Mesenchymal stem cell (in vitro differentiated cells and primary cell): ENCODE measurements around the gene FXYD5.
A peak's percentile ranks its signal among the peaks of the same experiment; 100 is the strongest.
"Not testable (repeated sequence)": the region's sequence is repeated elsewhere in the genome, so short reads cannot be mapped to it uniquely, and the experiment has no call there.

Source experiments
- DNase-seq: peaks from one replicate; pipeline ENCODE4 v3.0.0-alpha.2; 2013
- H2AFZ ChIP-seq: one replicate; pipeline ENCODE4 v1.6.1; 2013; ENCODE audit warnings: low read depth, mild to moderate bottlenecking, control low read depth, inconsistent platforms, low read length, moderate library complexity
- H2AK5ac ChIP-seq: 2 replicates; pipeline ENCODE4 v1.6.1; 2013; ENCODE audit warnings: low read length, moderate library complexity, mild to moderate bottlenecking, inconsistent platforms; ENCODE audit not compliant: severe bottlenecking
- H2BK120ac ChIP-seq: one replicate; pipeline ENCODE4 v1.6.1; 2013; ENCODE audit warnings: low read depth, mild to moderate bottlenecking, inconsistent platforms, low read length, moderate library complexity
- H2BK12ac ChIP-seq, 2 experiments: one replicate each; pipeline ENCODE4 v1.6.1; 2013; ENCODE audit warnings: inconsistent platforms in 2 of 2, low read length in 2 of 2, mild to moderate bottlenecking in 2 of 2, moderate library complexity in 2 of 2, control low read depth in 1 of 2
- H2BK15ac ChIP-seq: one replicate; pipeline ENCODE4 v1.6.1; 2013; ENCODE audit warnings: mild to moderate bottlenecking, low read depth, inconsistent platforms; ENCODE audit not compliant: poor library complexity, severe bottlenecking
- H2BK5ac ChIP-seq: 2 replicates; pipeline ENCODE4 v1.6.1; 2013; ENCODE audit warnings: low read depth, mild to moderate bottlenecking, low read length, control low read depth, inconsistent platforms; ENCODE audit not compliant: poor library complexity, severe bottlenecking
- H3K14ac ChIP-seq, 2 experiments: one replicate each; pipeline ENCODE4 v1.6.1; 2013; ENCODE audit warnings: inconsistent platforms in 2 of 2, low read length in 2 of 2, control low read depth in 1 of 2, mild to moderate bottlenecking in 1 of 2, moderate library complexity in 1 of 2
- H3K18ac ChIP-seq, 2 experiments: one replicate each; pipeline ENCODE4 v1.6.1; 2013; ENCODE audit warnings: inconsistent platforms in 2 of 2, low read length in 2 of 2, control low read depth in 1 of 2, low read depth in 1 of 2, mild to moderate bottlenecking in 1 of 2
- H3K23ac ChIP-seq, 2 experiments: one replicate each; pipeline ENCODE4 v1.6.1; 2013; ENCODE audit warnings: inconsistent platforms in 2 of 2, low read length in 2 of 2, mild to moderate bottlenecking in 2 of 2, moderate library complexity in 2 of 2, control low read depth in 1 of 2
- H3K27ac ChIP-seq: 2 replicates; pipeline ENCODE4 v1.5.1; 2013; ENCODE audit warnings: mild to moderate bottlenecking, moderate library complexity, low read length, control low read depth, inconsistent platforms; ENCODE audit not compliant: poor library complexity, severe bottlenecking
- H3K27me3 ChIP-seq, 2 experiments: 2 replicates each; pipeline versions ENCODE4 v1.6.1 to v1.7.0; 2013; ENCODE audit warnings: low read length in 2 of 2, mild to moderate bottlenecking in 2 of 2, moderate library complexity in 2 of 2, control low read depth in 1 of 2, inconsistent platforms in 1 of 2; ENCODE audit not compliant: control insufficient read depth in 1 of 2, insufficient read depth in 1 of 2
- H3K36me3 ChIP-seq, 2 experiments: 2 replicates each; pipeline versions ENCODE4 v1.6.1 to v1.7.0; 2013; ENCODE audit warnings: low read length in 2 of 2, control low read depth in 1 of 2, inconsistent platforms in 1 of 2, low read depth in 1 of 2, mild to moderate bottlenecking in 1 of 2; ENCODE audit not compliant: insufficient read depth in 2 of 2, control insufficient read depth in 1 of 2
- H3K4ac ChIP-seq, 2 experiments: one replicate each; pipeline ENCODE4 v1.6.1; 2013; ENCODE audit warnings: inconsistent platforms in 2 of 2, low read length in 2 of 2, mild to moderate bottlenecking in 2 of 2, moderate library complexity in 2 of 2, control low read depth in 1 of 2, low read depth in 1 of 2
- H3K4me1 ChIP-seq: 2 replicates; pipeline ENCODE4 v1.6.1; 2013; ENCODE audit warnings: low read depth, low read length, control low read depth; ENCODE audit not compliant: control insufficient read depth, insufficient read depth
- H3K4me2 ChIP-seq: 2 replicates; pipeline ENCODE4 v1.6.1; 2013; ENCODE audit warnings: low read length, mild to moderate bottlenecking, inconsistent platforms; ENCODE audit not compliant: poor library complexity, severe bottlenecking
- H3K4me3 ChIP-seq, 2 experiments: 2 replicates each; pipeline versions ENCODE4 v1.5.1 to v1.7.0; 2013; ENCODE audit warnings: low read length in 2 of 2, mild to moderate bottlenecking in 2 of 2, control low read depth in 1 of 2, low read depth in 1 of 2; ENCODE audit not compliant: insufficient read depth in 1 of 2
- H3K79me1 ChIP-seq: replicated peaks from 2 replicates; pipeline ENCODE4 v1.6.1; 2013; ENCODE audit warnings: mild to moderate bottlenecking, control low read depth, low read length, inconsistent platforms; ENCODE audit not compliant: poor library complexity, severe bottlenecking
- H3K9ac ChIP-seq: 2 replicates; pipeline ENCODE4 v1.7.0; 2013; ENCODE audit warnings: mild to moderate bottlenecking, low read length, moderate library complexity
- H3K9me3 ChIP-seq: 2 replicates; pipeline ENCODE4 v1.7.0; 2013; ENCODE audit warnings: mild to moderate bottlenecking, low read length; ENCODE audit not compliant: control insufficient read depth
- H4K8ac ChIP-seq: one replicate; pipeline ENCODE4 v1.6.1; 2013; ENCODE audit warnings: inconsistent platforms, mild to moderate bottlenecking, low read length, moderate library complexity
- H4K91ac ChIP-seq: one replicate; pipeline ENCODE4 v1.6.1; 2013; ENCODE audit warnings: mild to moderate bottlenecking, low read length, inconsistent platforms
- WGBS: methylation state at CpG from one replicate; pipeline ENCODE4 v1.1.7; 2013; ENCODE audit warnings: mixed read lengths; 5-methylcytosine and 5-hydroxymethylcytosine counted together

The FXYD5 gene

DNA sequence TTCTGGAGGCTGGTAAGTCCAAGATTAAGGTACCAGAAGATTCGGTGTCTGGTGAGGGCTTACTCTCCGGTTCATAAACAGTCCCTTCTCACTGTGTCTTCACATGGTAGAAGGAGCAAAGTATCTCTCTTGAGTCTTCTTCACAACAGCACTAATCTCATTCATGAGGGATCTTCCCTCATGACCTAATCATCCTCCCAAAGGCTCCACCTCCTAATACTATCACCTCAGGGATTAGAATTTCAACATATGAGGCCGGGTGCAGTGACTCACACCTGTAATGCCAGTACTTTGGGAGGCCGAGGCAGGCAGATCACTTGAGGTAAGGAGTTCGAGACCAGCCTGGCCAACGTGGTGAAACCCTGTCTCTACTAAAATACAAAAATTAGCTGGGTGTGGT lies 42.3 kb downstream of the FXYD5 start:
- H4K91ac ChIP-seq, H3K27ac ChIP-seq, H4K8ac ChIP-seq, H3K79me1 ChIP-seq, H3K4me3 ChIP-seq, H3K23ac ChIP-seq, H2BK120ac ChIP-seq, DNase-seq, H2BK5ac ChIP-seq, H3K36me3 ChIP-seq, H3K4me1 ChIP-seq, H3K14ac ChIP-seq, H2BK15ac ChIP-seq, H3K4ac ChIP-seq, H3K4me2 ChIP-seq, H2BK12ac ChIP-seq, H3K9me3 ChIP-seq, H2AK5ac ChIP-seq, H2AFZ ChIP-seq, H3K18ac ChIP-seq: not testable (repeated sequence)
- Histone ChIP-seq H3K9ac (peak overlapping the region; percentile 54), H3K27me3 (peaks cover 14 to 27% of the 10 kb centered on the region in 2 experiments)
- 68% methylated on average over 4 of the region's 6 CpGs for WGBS

DNA sequence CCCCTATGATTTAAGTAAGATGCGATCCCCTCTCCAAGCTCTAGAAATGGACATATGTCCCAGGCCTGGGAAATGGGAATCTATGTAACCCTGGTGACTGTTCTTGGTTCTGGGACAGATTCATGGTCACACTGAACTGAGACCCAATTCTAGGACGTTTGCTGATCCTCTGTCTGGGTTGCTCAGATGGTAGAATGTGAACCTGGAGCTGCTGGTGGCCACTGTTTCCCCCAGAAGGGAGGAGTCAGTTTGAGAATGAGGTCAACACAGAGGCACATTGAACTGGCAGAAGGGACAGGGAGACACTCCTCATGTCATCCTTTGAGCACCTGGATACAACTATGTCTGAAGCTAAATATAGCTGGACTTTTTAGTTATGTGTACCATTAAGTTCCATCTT lies 44.9 kb downstream of the FXYD5 start:
- H4K8ac ChIP-seq = no peak overlapping the region
- H2AFZ ChIP-seq = no peak overlapping the region
- 53% methylated on average over 2 of the region's 2 CpGs for WGBS
- DNase-seq = no peak
- H3K9ac ChIP-seq = no peak overlapping the region
- no peak overlapping the region for H2BK12ac ChIP-seq
- H3K14ac ChIP-seq = no peak overlapping the region
- no peak overlapping the region for H3K18ac ChIP-seq
- H2BK120ac ChIP-seq = no peak overlapping the region
- H3K27ac ChIP-seq = no peak overlapping the region
- no peaks in the 10 kb centered on the region for H3K36me3 ChIP-seq
- H2AK5ac ChIP-seq = no peak overlapping the region
- no peak overlapping the region for H3K4me3 ChIP-seq
- H2BK5ac ChIP-seq = no peak overlapping the region
- H2BK15ac ChIP-seq = no peak overlapping the region
- no peaks in the 10 kb centered on the region for H3K9me3 ChIP-seq
- H4K91ac ChIP-seq = no peak overlapping the region
- H3K23ac ChIP-seq = no peak overlapping the region
- H3K4me2 ChIP-seq = no peak overlapping the region
- H3K79me1 ChIP-seq = no peaks in the 10 kb centered on the region
- no peak overlapping the region for H3K4ac ChIP-seq
- H3K27me3 ChIP-seq = peaks cover 14 to 24% of the 10 kb centered on the region in 2 experiments
- no peaks in the 10 kb centered on the region for H3K4me1 ChIP-seq

DNA sequence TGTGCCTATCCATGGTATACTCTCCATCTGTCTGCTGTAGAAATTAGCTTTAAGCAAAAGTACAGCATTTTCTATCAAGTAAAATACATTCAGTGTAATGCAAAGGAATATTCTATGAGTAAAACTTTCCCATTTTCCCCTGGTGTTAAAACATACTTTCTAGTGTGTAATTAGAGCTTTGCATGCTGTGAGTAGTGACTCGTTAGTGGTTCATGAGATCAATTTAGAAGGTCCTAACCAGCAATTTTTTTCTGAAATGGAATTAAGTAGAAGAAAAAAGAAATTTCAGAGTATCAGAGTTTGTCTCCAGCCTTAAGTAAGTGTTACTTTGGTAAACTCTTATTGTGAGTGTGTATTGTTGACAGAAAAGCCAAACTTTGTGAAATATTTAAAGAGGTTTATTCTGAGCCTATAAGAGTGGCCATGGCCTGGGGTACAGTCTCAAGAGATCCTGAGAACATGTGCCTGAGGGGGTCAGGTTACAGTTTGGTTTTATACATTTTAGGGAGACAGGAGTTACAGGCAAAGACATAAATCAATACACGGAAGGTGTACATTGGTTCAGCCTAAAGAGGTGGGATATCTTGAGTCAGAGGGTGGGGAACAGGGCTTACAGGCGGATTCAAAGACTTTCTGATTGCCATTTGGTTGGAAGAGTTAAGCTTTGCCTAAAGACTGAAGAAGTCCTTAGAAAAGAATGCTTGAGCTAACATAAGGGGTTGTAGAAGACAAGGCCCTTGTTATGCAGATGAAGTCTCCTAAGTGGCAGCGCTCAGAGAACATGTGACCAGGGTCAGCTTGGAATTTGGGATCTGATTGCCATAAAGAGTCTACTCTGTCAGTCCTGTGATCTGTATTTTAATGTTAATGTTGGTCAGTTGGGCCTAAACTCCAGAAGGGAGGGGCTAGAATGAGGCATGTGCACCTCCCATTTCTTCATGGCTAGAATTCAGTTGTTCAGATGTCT lies 48.5 kb downstream of the FXYD5 start:
- Histone ChIP-seq H2BK5ac (no peak overlapping the region), H2AFZ (no peak overlapping the region), H3K23ac (no peak overlapping the region), H3K14ac (no peak overlapping the region), H3K27ac (no peak overlapping the region), H4K91ac (no peak overlapping the region), H3K4me3 (no peak overlapping the region), H3K9ac (no peak overlapping the region), H3K4ac (no peak overlapping the region), H2BK12ac (no peak overlapping the region), H2BK120ac (no peak overlapping the region), H3K9me3 (no peaks in the 10 kb centered on the region), H3K27me3 (peaks cover 27 to 29% of the 10 kb centered on the region in 2 experiments), H2BK15ac (no peak overlapping the region), H3K4me1 (no peaks in the 10 kb centered on the region), H3K18ac (no peak overlapping the region), H3K79me1 (no peaks in the 10 kb centered on the region), H3K36me3 (no peaks in the 10 kb centered on the region), H4K8ac (no peak overlapping the region), H3K4me2 (no peak overlapping the region), H2AK5ac (no peak overlapping the region)
- no peak for DNase-seq
- whole genome bisulfite sequencing = 55% methylated on average over 4 of the region's 4 CpGs

DNA sequence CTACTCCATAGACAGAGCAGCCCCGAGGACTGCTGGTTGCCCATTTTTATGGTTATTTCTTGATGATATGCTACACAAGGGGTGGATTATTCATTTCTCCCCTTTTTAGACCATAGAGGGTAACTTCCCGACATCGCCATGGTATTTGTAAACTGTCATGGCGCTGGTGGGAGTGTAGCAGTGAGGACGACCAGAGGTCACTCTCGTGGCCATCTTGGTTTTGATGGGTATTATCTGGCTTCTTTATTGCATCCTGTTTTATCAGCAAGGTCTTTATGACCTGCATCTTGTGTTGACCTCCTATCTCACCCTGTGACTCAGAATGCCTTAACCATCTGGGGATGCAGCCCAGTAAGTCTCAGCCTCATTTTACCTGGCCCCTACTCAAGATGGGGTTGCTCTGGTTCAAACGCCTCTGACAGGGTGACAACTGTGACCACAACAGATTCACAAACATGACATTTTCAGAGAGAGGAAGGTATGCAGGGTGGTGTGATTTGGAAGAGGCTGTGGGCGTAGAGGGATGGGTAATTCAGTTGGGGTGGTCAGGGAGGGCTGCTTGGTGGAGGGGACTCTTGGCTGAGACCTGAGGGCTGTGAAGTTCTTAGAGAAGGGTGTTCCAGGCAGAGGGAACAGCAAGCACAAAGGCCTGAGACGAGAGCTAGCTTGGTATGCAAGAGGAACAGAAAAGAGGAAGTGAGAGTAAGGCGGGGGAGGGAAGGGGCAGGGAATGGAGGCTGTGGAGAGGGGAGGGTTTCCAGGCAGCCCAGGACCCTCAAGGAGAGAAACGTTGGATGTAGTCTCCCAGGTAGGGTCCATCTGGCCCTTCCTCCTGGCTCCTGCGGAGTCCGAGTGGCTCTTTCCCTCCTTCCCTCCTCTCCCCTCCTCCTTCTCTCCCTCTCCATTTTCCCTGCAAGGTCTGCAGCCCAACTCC lies 50.5 kb downstream of the FXYD5 start:
- H2BK5ac ChIP-seq = no peak overlapping the region
- WGBS = 69% methylated on average over 10 of the region's 13 CpGs
- H3K4me3 ChIP-seq = no peak overlapping the region

More for the DNA sequence above, 50.5 kb downstream of the FXYD5 start:
- H2BK15ac ChIP-seq = no peak overlapping the region
- H3K18ac ChIP-seq = no peak overlapping the region
- H3K9ac ChIP-seq = no peak overlapping the region
- H3K4ac ChIP-seq = no peak overlapping the region
- DNase-seq = no peak
- H3K23ac ChIP-seq = no peak overlapping the region
- H3K9me3 ChIP-seq = no peaks in the 10 kb centered on the region
- no peak overlapping the region for H3K14ac ChIP-seq
- H3K79me1 ChIP-seq = no peaks in the 10 kb centered on the region
- H4K91ac ChIP-seq = no peak overlapping the region
- no peak overlapping the region for H2AFZ ChIP-seq
- no peak overlapping the region for H2BK12ac ChIP-seq
- peaks cover 13 to 15% of the 10 kb centered on the region in 2 experiments for H3K27me3 ChIP-seq
- no peak overlapping the region for H3K27ac ChIP-seq
- H2BK120ac ChIP-seq = no peak overlapping the region
- no peak overlapping the region for H2AK5ac ChIP-seq
- H3K4me1 ChIP-seq = no peaks in the 10 kb centered on the region
- no peak overlapping the region for H3K4me2 ChIP-seq
- H4K8ac ChIP-seq = no peak overlapping the region
- no peaks in the 10 kb centered on the region for H3K36me3 ChIP-seq
